ENCODE results near the gene SLC25A47.
A peak's percentile ranks its signal among the peaks of the same experiment; 100 is the strongest.
"Not testable (repeated sequence)": the region's sequence is repeated elsewhere in the genome, so short reads cannot be mapped to it uniquely, and the experiment has no call there.

Gene SLC25A47

DNA sequence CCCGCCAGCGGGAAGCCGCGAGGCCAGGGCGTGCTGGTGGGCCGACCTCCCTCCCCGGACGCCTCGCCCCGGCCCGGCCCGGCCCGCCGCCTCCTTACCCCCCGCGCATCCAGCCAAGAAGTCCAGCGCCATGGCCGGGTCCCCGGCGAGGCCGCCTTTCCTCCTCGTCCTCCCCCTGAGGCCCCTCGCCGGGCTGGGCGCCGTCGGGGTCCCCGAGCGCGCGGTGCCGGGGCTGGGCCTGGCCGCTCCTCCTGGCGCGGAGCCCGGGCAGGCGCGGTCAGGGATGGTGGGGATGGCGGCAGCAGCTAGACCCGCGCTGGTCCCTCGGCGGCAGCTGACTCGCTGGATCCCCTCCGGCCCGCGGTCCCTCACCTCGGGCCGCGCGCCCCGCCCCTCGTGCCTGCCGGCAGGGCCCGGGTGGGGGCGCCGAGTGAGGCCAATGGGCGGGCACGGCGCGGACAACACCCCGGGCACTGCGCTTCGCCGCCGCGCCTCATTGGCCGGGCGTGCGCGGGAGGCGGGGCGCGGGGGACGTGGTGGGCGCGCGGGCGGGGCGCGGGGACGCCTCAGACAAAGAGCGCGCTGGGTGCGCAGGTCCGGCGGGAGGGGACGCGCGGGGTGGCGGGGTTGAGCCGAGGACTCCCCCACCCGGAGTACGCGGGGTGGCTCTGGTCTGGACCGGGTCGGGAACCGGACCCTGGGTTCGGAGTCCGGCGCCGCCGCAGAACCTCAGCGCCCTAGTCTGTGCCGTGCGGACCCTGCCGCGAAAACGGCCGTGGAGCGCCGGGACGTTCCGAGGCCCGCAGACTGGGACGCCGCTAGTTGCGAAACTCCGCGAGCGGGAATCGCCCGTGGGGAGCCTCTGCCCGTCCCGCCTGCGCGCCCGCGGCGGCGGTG is 16.8 kb upstream of the SLC25A47 start, which contains the start of gene SLC25A29:
Gene SLC25A29 (minus strand): TSS at position 344 of the 897 bp plus-strand sequence. CDS start 212 bp downstream, at position 132.
- DNase-seq = peak; percentile 70

GRCh38 chr14:100306998-100307765 is 16.0 kb upstream of the SLC25A47 start:
- no peak for DNase-seq

DNA sequence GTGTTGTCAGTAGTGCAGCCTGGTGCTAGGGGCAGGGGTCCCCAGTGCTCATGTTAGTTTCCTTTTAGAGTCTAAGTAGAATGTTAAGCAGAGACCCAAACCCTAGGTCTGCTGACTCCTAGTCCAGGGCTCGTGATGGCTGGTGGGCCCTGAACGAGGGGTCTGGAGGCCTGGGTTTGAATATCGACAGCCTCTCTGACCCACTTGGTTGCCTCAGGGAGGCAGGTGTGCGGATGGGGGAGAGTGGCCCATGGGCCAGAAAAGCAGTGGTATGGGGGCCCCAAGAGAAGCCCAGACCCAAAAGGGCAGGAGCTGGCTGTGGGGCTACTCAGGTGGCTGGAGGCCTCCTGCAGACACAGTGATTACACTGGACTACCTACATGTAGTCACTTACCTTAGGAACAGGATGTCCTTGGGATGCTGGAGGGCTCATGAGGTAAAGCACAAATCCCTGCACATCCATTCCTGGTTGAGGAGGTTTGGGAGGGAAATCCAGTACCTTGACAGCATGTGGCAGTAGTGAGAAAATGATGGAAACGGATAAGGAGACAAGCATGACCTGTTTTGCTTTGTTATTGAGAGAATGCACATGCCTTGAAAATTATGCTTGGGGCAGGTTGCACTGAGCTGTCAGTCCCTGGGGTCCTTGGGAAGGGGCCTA is 15.2 kb upstream of the SLC25A47 start:
- no peak for DNase-seq

DNA sequence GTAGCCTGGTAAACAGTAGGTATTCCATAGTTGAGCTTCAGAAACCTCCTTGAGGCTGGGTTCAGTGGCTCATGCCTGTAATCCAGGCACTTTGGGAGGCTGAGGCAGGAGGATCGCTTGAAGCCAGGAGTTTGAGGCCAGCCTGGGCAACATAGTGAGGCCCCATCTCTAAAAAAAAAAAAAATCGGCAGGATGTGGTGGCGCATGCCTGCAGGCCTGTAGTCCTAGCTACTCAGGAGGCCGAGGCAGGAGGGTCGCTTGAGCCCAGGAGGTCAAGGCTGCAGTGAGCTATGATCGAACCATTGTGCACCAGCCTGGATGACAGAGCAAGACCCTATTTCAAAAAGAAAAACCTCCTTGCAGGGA is 14.7 kb upstream of the SLC25A47 start:
- not testable (repeated sequence) for DNase-seq

- no peak for DNase-seq
These were observed 14.0 kb upstream of the SLC25A47 start for GRCh38 chr14:100309028-100309737.

DNA sequence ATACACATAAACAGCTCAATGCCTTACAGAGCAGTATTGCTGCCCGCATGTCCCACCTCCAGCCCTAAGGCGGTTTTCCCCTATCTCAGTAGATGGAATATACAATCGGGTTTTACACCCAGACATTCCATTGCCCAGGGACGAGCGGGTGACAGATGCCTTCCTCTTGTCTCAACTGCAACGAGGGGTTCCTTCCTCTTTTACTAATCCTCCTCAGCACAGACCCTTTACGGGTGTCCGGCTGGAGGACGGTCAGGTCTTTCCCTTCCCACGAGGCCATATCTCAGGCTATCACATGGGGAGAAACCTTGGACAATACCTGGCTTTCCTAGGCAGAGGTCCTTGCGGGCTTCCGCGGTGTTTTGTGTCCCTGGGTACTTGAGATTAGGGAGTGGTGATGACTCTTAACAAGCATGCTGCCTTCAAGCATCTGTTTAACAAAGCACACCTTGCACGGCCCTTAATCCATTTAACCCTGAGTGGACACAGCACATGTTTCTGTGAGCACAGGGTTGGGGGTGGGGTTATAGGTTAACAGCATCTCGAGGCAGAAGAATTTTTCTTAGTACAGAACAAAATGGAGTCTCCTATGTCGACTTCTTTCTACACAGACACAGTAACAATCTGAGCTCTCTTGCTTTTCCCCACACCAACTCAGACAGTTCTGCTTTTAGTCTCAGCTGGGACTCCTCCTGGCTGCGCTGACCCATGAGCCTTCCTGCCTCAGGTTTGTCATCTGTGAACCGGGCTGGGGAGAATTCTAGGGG is 10.8 kb upstream of the SLC25A47 start:
- not testable (repeated sequence) for DNase-seq

GRCh38 chr14:100312877-100313400 is 10.2 kb upstream of the SLC25A47 start:
- DNase-seq = no peak

DNA sequence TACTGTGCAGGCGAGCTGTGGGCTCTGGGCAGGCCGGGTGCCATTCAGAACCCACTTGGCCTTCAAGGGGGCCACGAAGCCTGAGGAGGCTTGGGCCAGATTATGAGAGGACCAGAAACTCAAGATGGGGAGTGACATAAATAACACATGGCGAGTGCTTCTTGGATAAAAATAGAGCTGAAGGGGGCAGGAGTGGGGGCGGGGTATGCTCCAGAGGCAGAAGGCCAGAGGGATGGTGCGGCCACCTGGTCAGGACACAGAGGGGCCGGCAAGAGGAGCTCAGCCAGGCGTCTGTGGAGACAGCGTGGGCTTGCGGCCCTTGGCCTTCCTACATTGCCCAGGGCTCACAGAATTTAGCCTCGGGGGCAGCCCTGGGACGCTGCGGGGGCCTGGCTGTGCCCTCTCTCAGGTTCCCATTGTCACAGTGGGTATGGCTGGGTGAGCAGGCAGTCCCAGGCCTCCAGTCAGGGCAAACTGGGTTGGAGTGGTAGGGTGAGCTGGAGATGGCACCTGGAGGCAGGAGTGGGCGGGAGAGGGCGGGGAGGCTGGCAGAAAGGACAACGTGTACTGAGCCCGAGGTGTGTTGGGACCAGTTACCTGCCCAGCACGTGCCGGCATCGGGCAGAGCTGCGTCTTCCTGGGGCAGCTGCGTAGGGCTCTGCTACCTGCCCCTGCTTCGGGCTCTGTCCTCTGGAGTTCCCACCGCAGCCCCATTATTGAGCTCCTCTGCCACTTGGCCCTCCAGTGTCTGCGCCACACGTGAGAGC is 9.5 kb upstream of the SLC25A47 start:
- no peak for DNase-seq

DNA sequence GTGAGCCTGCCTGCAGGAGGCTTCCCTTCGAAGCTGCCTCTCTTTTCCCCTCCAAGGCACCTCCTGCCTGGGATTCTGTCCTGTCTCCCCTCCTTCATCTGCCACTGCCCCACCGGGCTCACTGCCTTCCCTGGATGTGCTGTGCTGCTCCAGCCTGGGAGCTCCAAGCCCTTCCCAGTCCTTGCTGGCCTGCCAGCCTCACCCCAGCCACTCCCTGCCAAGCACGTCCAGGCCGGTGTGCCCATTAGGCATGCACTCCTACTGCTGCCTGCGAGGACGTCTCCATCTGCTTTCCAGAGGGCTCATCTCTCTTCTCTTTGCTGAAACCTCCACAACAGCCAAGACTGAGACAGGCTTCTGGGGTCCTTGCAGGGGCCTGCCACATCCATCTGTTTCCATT is 8.4 kb upstream of the SLC25A47 start:
- no peak for DNase-seq

DNA sequence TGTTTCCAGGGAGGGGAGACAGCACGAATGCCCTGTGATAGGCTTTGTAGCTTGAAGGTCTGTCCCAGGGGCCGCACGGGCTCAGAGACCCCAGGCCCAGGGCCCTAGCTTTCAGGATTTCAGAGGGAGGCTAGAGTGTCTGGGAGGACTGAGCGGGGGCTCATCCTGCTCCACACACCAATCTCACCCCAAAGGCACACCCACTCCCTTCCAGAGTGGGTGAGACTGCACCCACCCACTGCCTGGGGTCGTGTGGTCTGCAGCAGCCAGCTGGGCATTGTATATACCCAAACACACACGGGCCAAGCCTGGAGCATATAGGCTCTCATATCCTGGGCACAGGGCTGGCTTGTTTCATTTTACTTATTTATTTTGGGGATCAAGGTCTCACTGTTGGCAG is 5.8 kb upstream of the SLC25A47 start:
- no peak for DNase-seq

DNA sequence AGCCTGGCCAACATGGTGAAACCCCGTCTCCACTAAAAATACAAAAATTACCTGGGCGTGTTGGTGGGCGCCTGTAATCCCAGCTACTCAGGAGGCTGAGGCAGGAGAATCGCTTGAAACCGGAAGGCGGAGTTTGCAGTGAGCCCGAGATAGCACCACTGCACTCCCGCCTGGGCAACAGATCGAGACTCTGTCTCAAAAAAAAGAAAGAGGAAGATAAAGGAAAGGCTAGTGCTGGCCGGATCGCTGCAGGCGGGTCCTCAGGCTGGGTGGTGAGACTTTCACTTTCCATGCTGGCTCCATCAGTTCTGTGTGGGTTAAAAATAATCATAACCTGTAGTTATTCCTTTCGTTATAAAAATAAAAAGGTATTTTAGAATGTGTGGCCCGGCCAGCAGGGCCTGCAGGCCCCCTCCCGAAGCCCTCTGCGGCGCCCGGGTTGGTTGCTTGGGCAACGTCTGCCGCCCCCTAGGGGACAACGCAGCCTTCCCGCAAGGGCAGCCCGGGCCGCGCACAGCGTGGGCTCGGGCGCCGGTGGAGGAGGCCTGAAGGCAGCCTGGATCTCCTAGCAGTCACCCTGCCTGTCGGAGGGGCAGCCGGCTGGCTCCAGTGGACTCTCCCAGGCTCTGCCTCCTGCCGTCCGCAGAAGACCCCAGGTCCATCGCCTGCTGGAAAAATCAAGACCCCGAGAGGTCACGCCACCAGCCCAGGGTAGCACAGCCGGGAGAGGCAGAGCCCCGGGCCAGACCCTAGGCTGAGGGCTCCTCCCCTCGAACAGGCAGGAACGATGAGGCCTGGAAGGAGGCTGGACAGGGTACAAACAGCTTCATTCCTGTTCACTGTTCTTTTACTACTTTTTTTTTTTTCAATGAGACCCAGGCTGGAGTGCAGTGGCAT is 5.0 kb upstream of the SLC25A47 start:
- DNase-seq = peak; percentile 64

DNA sequence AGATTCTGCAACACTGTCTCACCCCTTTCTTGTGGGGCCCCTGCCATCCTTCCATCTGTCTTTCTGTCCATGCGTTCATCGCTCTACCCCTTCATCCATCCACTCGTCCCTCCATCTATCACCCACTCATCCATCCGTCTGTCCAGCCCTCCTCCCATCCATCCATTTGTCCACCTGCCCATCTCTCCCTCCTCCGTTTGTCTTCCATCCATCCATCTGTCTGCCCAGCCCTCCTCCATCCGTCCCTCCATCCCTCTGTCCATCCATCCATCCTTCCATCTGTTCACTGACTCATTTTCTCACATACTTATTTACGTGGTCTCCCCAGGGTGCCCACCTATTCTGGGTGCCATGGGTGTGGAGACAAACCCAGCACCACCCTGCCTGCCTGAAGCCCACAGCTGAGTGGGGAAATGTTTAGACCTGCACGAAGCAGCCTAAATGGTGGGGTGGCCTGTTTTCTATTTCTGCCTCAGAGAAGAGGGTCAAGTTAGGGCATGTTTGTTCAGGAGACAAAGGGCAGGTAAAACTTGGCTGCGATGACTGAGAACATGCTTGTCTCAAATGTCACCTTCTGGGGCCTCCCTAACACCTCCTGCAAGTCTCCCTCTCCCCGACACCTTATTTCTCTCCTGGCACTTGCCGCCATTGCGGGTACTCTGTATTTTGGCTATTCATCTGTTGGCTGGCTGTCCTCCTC is 2.8 kb upstream of the SLC25A47 start:
- no peak for DNase-seq

DNA sequence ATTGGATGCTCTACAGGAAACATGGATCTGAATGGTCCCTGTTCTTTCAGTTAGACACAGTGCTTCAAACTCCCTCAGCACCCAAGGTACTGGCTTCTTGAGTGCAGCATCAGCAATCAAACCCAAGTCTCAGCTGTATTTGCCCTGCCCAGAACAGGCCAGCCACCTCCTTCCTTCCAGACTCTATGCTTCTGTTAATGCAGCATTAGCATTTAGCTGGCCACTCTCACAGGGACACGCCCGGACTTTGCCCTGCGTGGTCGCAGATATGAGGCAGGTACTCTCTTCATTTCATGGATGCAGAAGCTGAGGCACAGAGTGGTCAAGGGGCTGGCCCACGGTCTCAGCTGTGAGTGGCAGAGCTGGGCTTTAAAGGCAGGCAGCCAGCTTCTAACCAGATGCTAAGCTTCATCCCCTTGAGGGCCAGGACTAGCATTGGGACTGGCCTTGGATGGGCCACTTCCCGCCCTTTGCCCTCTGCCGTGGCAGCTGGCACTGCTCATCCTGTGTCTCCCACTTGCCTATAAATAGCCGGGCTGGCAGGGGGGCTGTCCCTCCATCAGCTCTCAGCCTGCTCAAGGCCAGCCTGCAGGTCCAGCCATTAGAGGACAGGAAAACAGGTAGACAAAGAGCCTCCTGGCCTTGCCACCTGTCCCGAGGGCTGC is 1.5 kb upstream of the SLC25A47 start:
- DNase-seq = no peak

DNA sequence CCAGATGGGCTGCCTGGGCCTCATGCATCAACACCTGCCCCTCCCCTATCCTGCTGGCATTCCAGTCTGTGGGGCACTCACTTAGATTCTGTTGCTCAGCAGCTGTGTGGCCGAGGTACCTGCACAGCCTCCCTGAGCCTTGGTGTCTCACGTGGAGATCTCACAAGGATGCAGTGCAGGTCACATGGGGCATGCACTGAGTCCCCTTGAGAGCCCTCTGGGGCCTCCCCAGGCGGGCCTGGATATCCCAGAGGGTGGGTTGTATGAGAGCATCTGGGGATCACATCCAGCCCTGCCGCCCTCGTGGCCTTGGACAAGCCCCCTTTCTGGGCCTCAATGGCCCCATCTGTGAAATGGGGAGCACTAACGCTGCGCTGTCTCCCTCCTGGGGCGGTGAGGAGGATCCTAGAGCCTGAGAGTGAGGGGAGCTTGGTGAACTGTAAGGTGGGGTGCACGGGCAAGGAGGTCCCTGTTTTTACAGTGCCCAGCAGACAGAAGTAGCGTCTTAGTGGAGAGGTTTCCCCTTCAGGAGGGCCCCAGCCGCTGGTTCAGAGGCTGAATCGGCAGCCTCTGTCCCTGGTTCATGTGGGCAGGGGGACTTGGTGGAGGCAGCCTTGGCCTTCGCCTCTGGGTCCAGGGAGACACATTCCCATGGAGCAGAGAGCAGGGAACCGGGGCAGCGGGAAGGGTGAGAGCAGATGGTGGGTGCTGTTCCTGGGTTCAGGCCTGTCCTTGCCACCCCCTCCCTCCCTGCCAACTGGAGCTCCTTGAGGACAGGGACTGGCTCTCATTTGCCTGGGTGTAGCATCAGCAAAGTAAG is 791 bp upstream of the SLC25A47 start:
- no peak for DNase-seq

- no peak for DNase-seq
These were observed 786 bp downstream of the SLC25A47 start for GRCh38 chr14:100323942-100324307.

- DNase-seq = no peak
These were observed 2.1 kb downstream of the SLC25A47 start for GRCh38 chr14:100325231-100325632.

- no peak for DNase-seq
These were observed 2.8 kb downstream of the SLC25A47 start for GRCh38 chr14:100325958-100326357.

DNA sequence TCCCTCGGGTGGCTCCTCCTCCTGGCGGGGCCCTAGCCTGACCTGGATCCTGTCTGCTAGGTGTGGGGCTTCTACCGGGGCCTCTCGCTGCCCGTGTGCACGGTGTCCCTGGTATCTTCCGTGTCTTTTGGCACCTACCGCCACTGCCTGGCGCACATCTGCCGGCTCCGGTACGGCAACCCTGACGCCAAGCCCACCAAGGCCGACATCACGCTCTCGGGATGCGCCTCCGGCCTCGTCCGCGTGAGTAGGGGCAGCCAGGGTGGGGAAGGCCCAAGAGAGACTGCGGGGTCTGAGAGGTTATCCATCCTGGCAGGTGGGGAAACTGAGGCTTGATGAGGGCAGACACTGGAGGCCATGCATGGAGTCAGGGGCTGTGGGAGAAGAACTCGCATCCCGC is 4.0 kb downstream of the SLC25A47 start:
- no peak for DNase-seq

Data from stimulated activated CD4-positive, alpha-beta T cell treated with anti-CD3 and anti-CD28 coated beads, Interleukin-4, amount 100 ng/mL, for 24 hours (primary cell).